ENCODE data around the gene EMD.

DNA sequence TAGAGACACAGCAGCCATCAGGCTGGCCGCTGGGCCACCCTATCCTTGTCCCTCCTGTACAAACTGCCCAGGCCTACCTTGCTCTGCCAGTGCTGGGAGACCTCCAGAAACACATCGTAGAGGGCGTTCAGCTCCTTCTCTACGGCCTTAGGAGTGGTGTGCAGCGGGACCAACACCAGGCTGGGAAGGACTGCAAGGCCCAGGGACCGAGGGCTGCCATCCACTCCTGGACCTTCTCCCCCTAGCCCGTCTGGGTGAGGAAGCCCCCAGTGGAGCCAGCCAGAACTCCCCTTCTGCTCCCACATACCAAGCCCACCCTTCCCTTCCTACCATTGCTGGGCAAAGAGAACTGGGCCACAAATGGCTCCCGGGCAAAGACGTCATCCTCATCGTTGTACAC is 24.1 kb downstream of the EMD start:
- TF ChIP-seq, protein P1, sequence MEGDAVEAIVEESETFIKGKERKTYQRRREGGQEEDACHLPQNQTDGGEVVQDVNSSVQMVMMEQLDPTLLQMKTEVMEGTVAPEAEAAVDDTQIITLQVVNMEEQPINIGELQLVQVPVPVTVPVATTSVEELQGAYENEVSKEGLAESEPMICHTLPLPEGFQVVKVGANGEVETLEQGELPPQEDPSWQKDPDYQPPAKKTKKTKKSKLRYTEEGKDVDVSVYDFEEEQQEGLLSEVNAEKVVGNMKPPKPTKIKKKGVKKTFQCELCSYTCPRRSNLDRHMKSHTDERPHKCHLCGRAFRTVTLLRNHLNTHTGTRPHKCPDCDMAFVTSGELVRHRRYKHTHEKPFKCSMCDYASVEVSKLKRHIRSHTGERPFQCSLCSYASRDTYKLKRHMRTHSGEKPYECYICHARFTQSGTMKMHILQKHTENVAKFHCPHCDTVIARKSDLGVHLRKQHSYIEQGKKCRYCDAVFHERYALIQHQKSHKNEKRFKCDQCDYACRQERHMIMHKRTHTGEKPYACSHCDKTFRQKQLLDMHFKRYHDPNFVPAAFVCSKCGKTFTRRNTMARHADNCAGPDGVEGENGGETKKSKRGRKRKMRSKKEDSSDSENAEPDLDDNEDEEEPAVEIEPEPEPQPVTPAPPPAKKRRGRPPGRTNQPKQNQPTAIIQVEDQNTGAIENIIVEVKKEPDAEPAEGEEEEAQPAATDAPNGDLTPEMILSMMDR (IDR thresholded peaks at IDR 0.05; ENCODE audit: low read length) = no peak
- no peak for TF ChIP-seq EZH2 (optimal IDR thresholded peaks at IDR 0.05; ENCODE audit: low read depth, low read length)

Data from MM.1S (cell line).